ENCODE measurements around the gene CELSR1. TPM values are rescaled to one million over a fixed set of nuclear protein-coding genes. Genes with fewer than 3 reads are reported as not detected.

Gene CELSR1
- total RNA-seq, 1 donor from 2014 or later: 27.6 TPM

GRCh38 chr22:46376908-46377524, 160.4 kb downstream of the CELSR1 start:
- no peak overlapping the region for H3K4me3 Mint-ChIP-seq (ENCODE audit: unreplicated experiment)
- H3K4me3 ChIP-seq (ENCODE audit: insufficient read depth, low read depth, low read length): no peak overlapping the region

DNA sequence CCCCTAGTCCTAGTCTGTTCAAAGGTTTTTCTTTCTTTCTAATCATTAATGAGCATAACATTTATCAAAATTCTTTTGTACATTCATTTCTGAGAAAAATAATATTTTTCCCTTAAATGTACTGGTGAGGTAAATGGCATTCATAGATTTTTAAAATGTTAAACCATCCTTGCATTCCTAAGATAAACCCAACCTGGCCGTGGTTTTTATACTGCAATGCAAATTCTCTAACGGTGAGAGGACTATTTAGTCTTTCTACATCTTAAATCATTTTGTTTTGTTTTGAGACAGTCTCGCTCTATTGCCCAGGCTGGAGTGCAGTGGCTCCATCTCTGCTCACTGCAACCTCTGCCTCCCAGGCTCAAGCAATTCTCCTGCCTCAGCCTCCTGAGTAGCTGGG, 161.3 kb downstream of the CELSR1 start:
- peak; percentile 15 for DNase-seq (ENCODE audit: low read depth)
- Histone ChIP-seq H2AFZ (ENCODE audit: low read depth, low read length) (no peak overlapping the region), H3K79me2 (ENCODE audit: insufficient read depth, low read length) (no peaks in the 10 kb centered on the region), H4K20me1 (ENCODE audit: insufficient read depth, low read length) (no peaks in the 10 kb centered on the region), H3K4me3 (ENCODE audit: insufficient read depth, low read depth, low read length) (no peak overlapping the region), H3K4me2 (ENCODE audit: low read length) (no peak overlapping the region), H3K9ac (ENCODE audit: low read length) (no peak overlapping the region), H3K36me3 (ENCODE audit: insufficient read depth, low read length) (no peaks in the 10 kb centered on the region), H3K27ac (ENCODE audit: low read depth, low read length) (no peak overlapping the region), H3K4me1 (ENCODE audit: insufficient read depth, low read length) (peaks cover 15% of the 10 kb centered on the region), H3K27me3 (ENCODE audit: insufficient read depth, low read length) (peaks cover 5% of the 10 kb centered on the region), H3K9me3 (ENCODE audit: insufficient read depth, low read depth, low read length) (peaks cover 2% of the 10 kb centered on the region)
- Mint-ChIP-seq H3K27me3 (ENCODE audit: low read depth, unreplicated experiment) (peaks cover 9% of the 10 kb centered on the region), H3K9me3 (ENCODE audit: unreplicated experiment) (peaks cover 19% of the 10 kb centered on the region), H3K27ac (ENCODE audit: unreplicated experiment) (no peak overlapping the region), H3K36me3 (ENCODE audit: low read depth, unreplicated experiment) (peaks cover 47% of the 10 kb centered on the region), H3K4me3 (ENCODE audit: unreplicated experiment) (no peak overlapping the region), H3K4me1 (ENCODE audit: low read depth, unreplicated experiment) (peaks cover 5% of the 10 kb centered on the region)
- no peak for TF ChIP-seq EZH2 (IDR thresholded peaks at IDR 0.05; ENCODE audit: insufficient read depth, low read length)
- TF ChIP-seq, protein P1, sequence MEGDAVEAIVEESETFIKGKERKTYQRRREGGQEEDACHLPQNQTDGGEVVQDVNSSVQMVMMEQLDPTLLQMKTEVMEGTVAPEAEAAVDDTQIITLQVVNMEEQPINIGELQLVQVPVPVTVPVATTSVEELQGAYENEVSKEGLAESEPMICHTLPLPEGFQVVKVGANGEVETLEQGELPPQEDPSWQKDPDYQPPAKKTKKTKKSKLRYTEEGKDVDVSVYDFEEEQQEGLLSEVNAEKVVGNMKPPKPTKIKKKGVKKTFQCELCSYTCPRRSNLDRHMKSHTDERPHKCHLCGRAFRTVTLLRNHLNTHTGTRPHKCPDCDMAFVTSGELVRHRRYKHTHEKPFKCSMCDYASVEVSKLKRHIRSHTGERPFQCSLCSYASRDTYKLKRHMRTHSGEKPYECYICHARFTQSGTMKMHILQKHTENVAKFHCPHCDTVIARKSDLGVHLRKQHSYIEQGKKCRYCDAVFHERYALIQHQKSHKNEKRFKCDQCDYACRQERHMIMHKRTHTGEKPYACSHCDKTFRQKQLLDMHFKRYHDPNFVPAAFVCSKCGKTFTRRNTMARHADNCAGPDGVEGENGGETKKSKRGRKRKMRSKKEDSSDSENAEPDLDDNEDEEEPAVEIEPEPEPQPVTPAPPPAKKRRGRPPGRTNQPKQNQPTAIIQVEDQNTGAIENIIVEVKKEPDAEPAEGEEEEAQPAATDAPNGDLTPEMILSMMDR (IDR thresholded peaks at IDR 0.05; ENCODE audit: insufficient read depth, low read depth, low read length): no peak
- no peak for FAIRE-seq

More at GRCh38 chr22:46376908-46377524, 160.4 kb downstream of the CELSR1 start:
- H2AFZ ChIP-seq (ENCODE audit: low read depth, low read length): no peak overlapping the region
- no peak overlapping the region for H3K9ac ChIP-seq (ENCODE audit: low read length)
- peaks cover 5% of the 10 kb centered on the region for H3K27me3 ChIP-seq (ENCODE audit: insufficient read depth, low read length)
- DNase-seq (ENCODE audit: low read depth) (no peak), FAIRE-seq (no peak)
- H3K79me2 ChIP-seq (ENCODE audit: insufficient read depth, low read length): no peaks in the 10 kb centered on the region
- peaks cover 46% of the 10 kb centered on the region for H3K36me3 Mint-ChIP-seq (ENCODE audit: low read depth, unreplicated experiment)
- peaks cover 15% of the 10 kb centered on the region for H3K4me1 ChIP-seq (ENCODE audit: insufficient read depth, low read length)
- peaks cover 9% of the 10 kb centered on the region for H3K27me3 Mint-ChIP-seq (ENCODE audit: low read depth, unreplicated experiment)
- no peak overlapping the region for H3K27ac ChIP-seq (ENCODE audit: low read depth, low read length)
- peaks cover 19% of the 10 kb centered on the region for H3K9me3 Mint-ChIP-seq (ENCODE audit: unreplicated experiment)
- no peak for TF ChIP-seq EZH2 (IDR thresholded peaks at IDR 0.05; ENCODE audit: insufficient read depth, low read length)
- TF ChIP-seq, protein P1 (IDR thresholded peaks at IDR 0.05; ENCODE audit: insufficient read depth, low read depth, low read length): no peak
- H4K20me1 ChIP-seq (ENCODE audit: insufficient read depth, low read length): no peaks in the 10 kb centered on the region
- peaks cover 5% of the 10 kb centered on the region for H3K4me1 Mint-ChIP-seq (ENCODE audit: low read depth, unreplicated experiment)
- peak overlapping the region; percentile 69 for H3K27ac Mint-ChIP-seq (ENCODE audit: unreplicated experiment)
- peaks cover 2% of the 10 kb centered on the region for H3K9me3 ChIP-seq (ENCODE audit: insufficient read depth, low read depth, low read length)
- no peaks in the 10 kb centered on the region for H3K36me3 ChIP-seq (ENCODE audit: insufficient read depth, low read length)
- no peak overlapping the region for H3K4me2 ChIP-seq (ENCODE audit: low read length)
